GM13976 (cell line): Measurements from ENCODE around the gene NUDT2.

Source experiments
- DNase-seq: peaks from one replicate; pipeline ENCODE4 v3.0.0; 2012; ENCODE audit warnings: low spot score
- in situ Hi-C: fragments of 300-500 bp; cut with MboI; formaldehyde crosslinking; loops from one replicate; pipeline ENCODE4 v1.12.0; 2022; ENCODE audit warnings: low sequenced_read_pairs, mixed read lengths, inconsistent platforms; ENCODE audit not compliant: unreplicated experiment
- TF ChIP-seq, protein P1 (sequence below): IDR thresholded peaks from 2 replicates; pipeline ENCODE4 v1.5.1; 2012; ENCODE audit warnings: borderline replicate concordance, mild to moderate bottlenecking; ENCODE audit not compliant: insufficient read depth; ENCODE audit errors: extremely low read depth, missing control alignments, control extremely low read depth

Gene NUDT2

DNA sequence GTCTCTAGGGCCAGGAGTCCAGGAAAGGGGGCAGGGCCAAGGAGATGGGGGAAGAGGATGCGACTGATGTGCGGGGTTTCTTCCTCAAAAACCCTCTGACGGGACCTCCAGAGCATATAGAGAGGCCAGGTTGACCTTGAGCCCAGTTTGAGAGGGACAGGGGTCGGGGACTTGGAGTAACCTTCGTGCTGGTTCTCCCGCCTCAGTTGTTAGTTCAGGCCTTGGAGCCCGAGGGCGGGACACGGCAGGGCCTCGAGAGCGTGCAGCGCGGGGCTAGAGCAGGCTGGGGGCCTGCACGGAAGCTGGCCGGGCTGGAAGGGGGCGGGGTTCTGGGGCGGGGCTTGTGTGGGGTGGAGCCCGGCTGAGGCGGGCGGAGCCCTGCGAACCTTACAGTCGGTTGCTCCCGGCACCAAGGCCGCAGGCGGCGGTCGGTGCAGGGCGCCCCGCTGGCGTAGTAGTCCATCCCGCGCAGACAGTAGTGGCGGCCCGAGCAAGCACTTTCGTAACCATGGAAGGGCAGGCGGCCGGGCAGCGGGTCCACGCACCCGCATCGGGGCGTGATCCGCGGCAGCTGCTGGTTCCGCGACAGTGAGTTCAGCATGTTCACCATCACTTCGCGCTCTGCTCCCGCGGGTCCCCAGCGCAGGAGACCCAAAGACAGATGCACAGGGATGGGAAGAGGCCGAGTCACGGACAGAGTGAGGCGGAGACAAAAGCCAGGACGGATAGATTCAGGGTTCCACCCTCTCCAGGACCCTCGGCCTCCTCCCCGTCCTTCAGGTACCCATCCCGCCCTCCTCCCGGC is 51.3 kb downstream of the NUDT2 start:
- in situ Hi-C loops = no loop called here
- TF ChIP-seq, protein P1, sequence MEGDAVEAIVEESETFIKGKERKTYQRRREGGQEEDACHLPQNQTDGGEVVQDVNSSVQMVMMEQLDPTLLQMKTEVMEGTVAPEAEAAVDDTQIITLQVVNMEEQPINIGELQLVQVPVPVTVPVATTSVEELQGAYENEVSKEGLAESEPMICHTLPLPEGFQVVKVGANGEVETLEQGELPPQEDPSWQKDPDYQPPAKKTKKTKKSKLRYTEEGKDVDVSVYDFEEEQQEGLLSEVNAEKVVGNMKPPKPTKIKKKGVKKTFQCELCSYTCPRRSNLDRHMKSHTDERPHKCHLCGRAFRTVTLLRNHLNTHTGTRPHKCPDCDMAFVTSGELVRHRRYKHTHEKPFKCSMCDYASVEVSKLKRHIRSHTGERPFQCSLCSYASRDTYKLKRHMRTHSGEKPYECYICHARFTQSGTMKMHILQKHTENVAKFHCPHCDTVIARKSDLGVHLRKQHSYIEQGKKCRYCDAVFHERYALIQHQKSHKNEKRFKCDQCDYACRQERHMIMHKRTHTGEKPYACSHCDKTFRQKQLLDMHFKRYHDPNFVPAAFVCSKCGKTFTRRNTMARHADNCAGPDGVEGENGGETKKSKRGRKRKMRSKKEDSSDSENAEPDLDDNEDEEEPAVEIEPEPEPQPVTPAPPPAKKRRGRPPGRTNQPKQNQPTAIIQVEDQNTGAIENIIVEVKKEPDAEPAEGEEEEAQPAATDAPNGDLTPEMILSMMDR = no peak
- peak; percentile 97 for DNase-seq

DNA sequence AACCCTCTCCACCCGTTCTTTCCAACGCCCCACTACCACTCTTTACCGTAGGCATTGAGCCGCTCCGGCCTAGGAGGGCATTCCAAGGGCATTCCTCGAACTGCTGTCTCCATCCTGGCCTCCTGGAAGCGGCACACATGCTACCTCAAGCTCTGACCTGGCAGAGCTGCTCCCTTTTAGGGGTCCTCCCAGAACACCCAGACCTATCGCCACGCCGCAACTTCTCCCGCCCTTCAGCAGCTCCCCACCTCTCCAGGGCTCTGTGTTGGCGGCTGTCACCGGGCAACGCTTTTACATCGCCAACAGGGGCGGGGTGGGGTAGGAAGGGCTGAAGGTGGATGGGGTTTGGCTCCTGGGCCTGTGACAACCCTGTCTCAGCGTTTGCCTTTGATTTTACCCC is 52.0 kb downstream of the NUDT2 start:
- TF ChIP-seq, protein P1 = no peak
- peak; percentile 19 for DNase-seq
- in situ Hi-C loops = no loop called here

DNA sequence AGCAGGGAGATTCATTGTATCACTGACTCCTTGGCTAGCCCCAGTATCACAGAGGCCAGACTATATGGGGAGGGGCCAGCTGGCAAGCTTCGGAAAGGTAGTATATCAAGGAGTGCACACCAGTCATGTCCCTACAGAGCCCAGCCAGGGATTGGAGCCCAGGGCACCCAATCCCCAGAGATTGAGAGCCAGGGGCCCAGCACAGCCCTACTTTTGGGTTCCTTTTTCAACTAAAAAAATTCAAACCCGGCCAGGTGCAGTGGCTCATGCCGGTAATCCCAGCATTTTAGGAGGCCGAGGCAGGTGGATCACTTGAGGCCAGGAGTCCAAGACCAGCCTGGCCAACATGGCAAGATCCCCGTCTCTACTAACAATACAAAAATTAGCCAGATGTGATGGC is 52.7 kb downstream of the NUDT2 start:
- in situ Hi-C loops = no loop called here
- no peak for DNase-seq

DNA sequence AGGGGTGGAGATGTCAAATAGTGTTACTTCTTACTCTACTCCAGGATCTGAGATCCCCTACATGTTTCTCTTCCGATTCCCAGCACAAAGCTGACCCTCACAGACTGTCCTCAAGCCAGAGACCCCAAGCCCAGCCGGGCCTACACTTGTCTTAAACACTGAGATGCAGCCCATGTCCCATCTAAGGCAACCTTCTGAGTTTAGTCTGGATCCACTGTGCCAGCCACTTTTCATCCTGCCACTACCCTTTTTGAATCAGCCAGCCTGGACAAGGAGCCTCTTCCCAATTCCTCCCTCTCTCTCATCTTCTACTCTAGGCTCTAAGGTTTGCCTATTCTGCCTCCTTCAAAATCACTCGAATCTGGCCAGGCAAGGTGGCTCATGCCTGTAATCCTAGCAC is 53.5 kb downstream of the NUDT2 start:
- in situ Hi-C loops = no loop called here
- TF ChIP-seq, protein P1 = no peak

More for the DNA sequence above, 52.7 kb downstream of the NUDT2 start:
- TF ChIP-seq, protein P1 = no peak

DNA sequence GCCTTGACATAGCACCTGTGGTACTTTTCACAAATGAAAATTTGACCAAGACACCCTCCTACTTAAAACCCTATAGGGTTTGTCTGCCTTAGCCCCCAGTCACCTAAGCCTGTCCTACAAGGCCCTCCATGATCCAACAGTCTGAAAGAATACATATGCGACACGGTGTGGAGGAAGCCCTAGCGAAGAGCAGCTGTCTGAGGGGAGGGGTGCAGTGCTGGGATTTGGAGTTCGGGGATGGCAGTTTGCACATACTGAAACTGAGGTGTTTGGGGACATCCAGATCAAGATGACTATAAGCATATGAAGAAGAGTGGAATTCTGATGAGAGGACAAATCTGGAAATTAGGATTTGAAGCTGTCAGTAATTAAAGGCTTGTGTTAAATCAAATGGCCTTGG is 54.5 kb downstream of the NUDT2 start:
- in situ Hi-C loops = no loop called here
- no peak for DNase-seq
- TF ChIP-seq, protein P1 = no peak

More for the DNA sequence above, 53.5 kb downstream of the NUDT2 start:
- DNase-seq = no peak

DNA sequence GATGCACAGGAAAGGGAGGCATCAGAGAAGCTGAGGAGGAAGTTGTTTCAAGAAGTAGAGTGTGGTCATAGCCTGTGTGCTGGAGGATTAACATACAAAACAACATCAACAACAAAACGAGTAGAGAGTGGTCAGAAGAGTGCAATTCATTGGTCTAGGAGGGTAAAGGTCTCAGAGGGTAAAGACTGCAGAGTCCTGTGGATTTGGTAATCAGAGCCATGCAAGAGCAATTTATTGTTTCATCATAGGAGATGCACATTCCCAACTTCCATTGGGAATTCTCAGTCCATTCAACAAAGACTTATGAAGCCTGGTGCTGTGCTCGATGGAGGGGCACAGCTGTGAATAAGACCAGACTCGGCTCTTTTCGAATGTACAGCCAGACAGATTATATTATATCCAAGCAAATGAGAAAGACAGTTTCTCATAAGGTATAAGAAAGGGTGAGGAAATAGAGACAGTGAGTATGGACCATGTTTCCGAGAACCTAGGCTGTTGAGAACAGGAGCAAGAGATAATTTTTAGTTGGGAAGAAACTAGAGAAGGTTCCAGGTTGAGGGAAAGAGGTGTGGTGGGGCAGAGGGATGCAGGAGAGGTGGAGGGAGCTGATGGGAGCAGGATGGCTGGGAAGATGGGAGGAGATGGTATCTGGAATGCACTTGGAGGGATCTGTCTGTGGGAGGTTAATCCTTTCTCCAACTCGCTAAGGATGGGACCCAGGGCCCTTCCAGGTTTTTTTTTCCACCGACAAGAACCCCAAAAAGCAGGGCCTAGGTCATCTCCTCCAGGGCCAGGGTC is 55.2 kb downstream of the NUDT2 start:
- in situ Hi-C loops = no loop called here
- TF ChIP-seq, protein P1 = no peak

More for the DNA sequence above, 55.2 kb downstream of the NUDT2 start:
- no peak for DNase-seq
